Activated gamma-delta T cell treated with Interleukin-2 at 50 U/mL for 16 hours (primary cell): ENCODE results near the gene ZNF672.
"Not testable (repeated sequence)": the region's sequence is repeated elsewhere in the genome, so short reads cannot be mapped to it uniquely, and the experiment has no call there.

Experiments used
- DNase-seq: peaks from one replicate; pipeline ENCODE4 v3.0.0-alpha.2; 2020

ZNF672 gene

GRCh38 chr1:248857749-248858095, 19.7 kb downstream of the ZNF672 start:
- no peak for DNase-seq

GRCh38 chr1:248858096-248858890, 20.3 kb downstream of the ZNF672 start:
- no peak for DNase-seq

GRCh38 chr1:248858891-248859889, 21.2 kb downstream of the ZNF672 start, which contains the start of gene ZNF692:
ZNF692 (minus strand) TSS chr1:248859085; CDS start chr1:248858309, 776 bp downstream.
- DNase-seq: peak; percentile 96

GRCh38 chr1:248860007-248860406, 22.0 kb downstream of the ZNF672 start:
- no peak for DNase-seq

GRCh38 chr1:248861616-248862015, 23.6 kb downstream of the ZNF672 start:
- no peak for DNase-seq

GRCh38 chr1:248862695-248862997, 24.6 kb downstream of the ZNF672 start:
- DNase-seq: no peak

- DNase-seq: peak; percentile 81
These were observed 25.2 kb downstream of the ZNF672 start for GRCh38 chr1:248862998-248863881.

- no peak for DNase-seq
These were observed 33.9 kb downstream of the ZNF672 start for GRCh38 chr1:248871837-248872401.

- DNase-seq: no peak
These were observed 34.9 kb downstream of the ZNF672 start for GRCh38 chr1:248872752-248873408.

- DNase-seq: peak; percentile 90
These were observed 35.5 kb downstream of the ZNF672 start for GRCh38 chr1:248873409-248873992.

GRCh38 chr1:248873993-248874533, 36.0 kb downstream of the ZNF672 start:
- peak; percentile 78 for DNase-seq

GRCh38 chr1:248881261-248881660, 43.2 kb downstream of the ZNF672 start:
- DNase-seq: no peak

GRCh38 chr1:248882427-248882826, 44.4 kb downstream of the ZNF672 start:
- DNase-seq: not testable (repeated sequence)

GRCh38 chr1:248884632-248885295, 46.7 kb downstream of the ZNF672 start:
- no peak for DNase-seq

GRCh38 chr1:248885646-248886045, 47.6 kb downstream of the ZNF672 start:
- DNase-seq: no peak

- DNase-seq: no peak
These were observed 48.3 kb downstream of the ZNF672 start for GRCh38 chr1:248886237-248886895.

GRCh38 chr1:248889914-248890243, 51.9 kb downstream of the ZNF672 start:
- DNase-seq: not testable (repeated sequence)

GRCh38 chr1:248890549-248891498, 52.8 kb downstream of the ZNF672 start:
- no peak for DNase-seq

- DNase-seq: no peak
These were observed 53.7 kb downstream of the ZNF672 start for GRCh38 chr1:248891758-248892157.
